Mucosa of descending colon (tissue), 3 donors: Measurements from ENCODE around the gene ZMAT3. TPM values are rescaled to one million over a fixed set of nuclear protein-coding genes. Genes with fewer than 3 reads are reported as not detected.
"Not testable (repeated sequence)": the region's sequence is repeated elsewhere in the genome, so short reads cannot be mapped to it uniquely, and the experiment has no call there.

Experiments used
- ATAC-seq: fragments of 200-7000 bp; cut with Tn5 transposase; one replicate; pipeline ENCODE4 v1.9.1; 2020; ENCODE audit warnings: mild to moderate bottlenecking, moderate library complexity
- DNase-seq, 3 donors: peaks; one replicate each; pipeline ENCODE4 v3.0.0-alpha.2; 2020
- H3K36me3 ChIP-seq: fragments of 200-600 bp; one replicate; pipeline ENCODE4 v1.8.0; 2021; ENCODE audit warnings: low read depth, mild to moderate bottlenecking
- H3K4me1 ChIP-seq: fragments of 200-600 bp; one replicate; pipeline ENCODE4 v1.8.0; 2021; ENCODE audit warnings: low read depth, mild to moderate bottlenecking
- H3K4me3 ChIP-seq: fragments of 200-600 bp; one replicate; pipeline ENCODE4 v1.8.0; 2021; ENCODE audit warnings: mild to moderate bottlenecking
- H3K9me3 ChIP-seq: fragments of 200-600 bp; one replicate; pipeline ENCODE4 v1.8.0; 2021; ENCODE audit warnings: mild to moderate bottlenecking
- intact Hi-C, 2 donors: fragments of 100-400 bp; cut with DNase I in 1 of 2; cut with micrococcal nuclease in 1 of 2; formaldehyde crosslinking; loops; one replicate each; pipeline versions ENCODE4 v1.11.0 to v1.11.1; 2022; cut with DNase I, micrococcal nuclease
- long read RNA-seq, 2 donors: library from polyadenylated mRNA; unstranded; transcript quantifications; one replicate each; pipeline ENCODE4 v2.0.0, GENCODE V29; 2019 to 2021
- total RNA-seq, 3 donors: library from RNA; stranded (reverse); fragmentation: NEBNext Ultra II Directional in 2 of 3; extraction: Animal tissue kit (Norgen Biotek cat#: 25700) in 2 of 3; gene quantifications; one replicate each; pipeline versions ENCODE4 v1.2.1 to v1.2.4, GENCODE V29; 2021 to 2023
- TF ChIP-seq, protein P1 (sequence below): fragments of 200-600 bp; IDR thresholded peaks from one replicate; pipeline ENCODE4 v1.8.0; 2022; ENCODE audit warnings: antibody characterized with exemption, mild to moderate bottlenecking
- donor health status: DM: no; HTN: no; CAD: no; lungs with moderate emphysema.
- donor health status: DM: no; HTN: no; CAD: no.
- donor health status: DM: no; HTN: yes; CAD: no.

The ZMAT3 gene
- 10 to 100 TPM in 1 of 3 donors, 1 to 10 TPM in 2; 9.3 to 22.2 (median 9.5) TPM for total RNA-seq
- long read RNA-seq, donor 1, full-length matches to known transcripts: 2 of 17 reads
- long read RNA-seq, donor 1, partial matches to known transcripts: 9 of 17 reads
- long read RNA-seq, donor 1, other reads (novel, unspliced or antisense): 6 of 17 reads
- long read RNA-seq, donor 2, partial matches to known transcripts: 0 of 1 reads
- long read RNA-seq, donor 2, other reads (novel, unspliced or antisense): 1 of 1 reads

DNA sequence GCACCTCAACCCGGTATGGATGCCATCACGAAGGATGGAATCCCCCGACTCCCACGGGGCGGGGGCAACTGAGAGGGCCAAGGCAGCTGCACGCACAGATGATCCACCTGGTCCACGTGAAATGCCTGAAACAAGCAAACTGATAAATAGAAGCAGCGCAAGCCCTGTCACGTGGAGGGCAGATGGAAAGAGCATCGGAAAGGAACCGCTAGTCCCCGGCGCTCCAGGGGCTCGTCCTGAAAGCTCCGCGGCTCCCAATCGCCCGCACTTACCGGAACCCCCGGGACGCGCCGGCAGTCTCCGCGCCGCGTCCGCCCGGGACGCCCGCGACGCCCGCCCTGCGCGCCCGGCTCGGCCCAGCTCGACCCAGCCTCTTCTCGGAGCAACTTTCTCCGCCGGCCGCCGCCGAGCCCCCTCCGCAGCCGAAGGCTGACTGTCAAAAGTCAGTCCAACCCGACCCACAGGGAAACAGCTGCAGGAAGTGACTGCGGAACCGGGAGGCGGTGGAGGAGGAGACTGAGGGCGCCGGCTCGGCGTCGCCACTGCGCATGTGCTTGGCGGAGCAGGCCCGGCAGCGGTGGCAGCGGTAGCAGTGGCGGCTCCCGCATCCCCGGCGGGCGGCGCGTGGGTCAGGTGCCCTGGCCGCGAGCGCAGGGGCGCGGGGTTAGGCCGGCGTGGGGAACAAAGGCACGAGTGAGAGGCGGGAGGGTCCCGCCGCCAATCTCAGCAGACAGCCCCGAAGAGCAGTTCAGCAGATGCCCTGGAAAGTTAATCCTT is at the start of gene ZMAT3:
TSS of gene ZMAT3 (minus strand) at position 487 of the 777 bp plus-strand sequence. CDS start 4,057 bp downstream, outside the sequence.
- Histone ChIP-seq H3K36me3 (no peaks in the 10 kb centered on the region), H3K9me3 (no peaks in the 10 kb centered on the region), H3K4me3 (peak within 1 kb of the TSS; percentile 83), H3K4me1 (peaks cover 6% of the 10 kb centered on the region)
- peak; percentile 88 to 92 (median 90) for DNase-seq
- ATAC-seq: peak; percentile 99
- TF ChIP-seq, protein P1, sequence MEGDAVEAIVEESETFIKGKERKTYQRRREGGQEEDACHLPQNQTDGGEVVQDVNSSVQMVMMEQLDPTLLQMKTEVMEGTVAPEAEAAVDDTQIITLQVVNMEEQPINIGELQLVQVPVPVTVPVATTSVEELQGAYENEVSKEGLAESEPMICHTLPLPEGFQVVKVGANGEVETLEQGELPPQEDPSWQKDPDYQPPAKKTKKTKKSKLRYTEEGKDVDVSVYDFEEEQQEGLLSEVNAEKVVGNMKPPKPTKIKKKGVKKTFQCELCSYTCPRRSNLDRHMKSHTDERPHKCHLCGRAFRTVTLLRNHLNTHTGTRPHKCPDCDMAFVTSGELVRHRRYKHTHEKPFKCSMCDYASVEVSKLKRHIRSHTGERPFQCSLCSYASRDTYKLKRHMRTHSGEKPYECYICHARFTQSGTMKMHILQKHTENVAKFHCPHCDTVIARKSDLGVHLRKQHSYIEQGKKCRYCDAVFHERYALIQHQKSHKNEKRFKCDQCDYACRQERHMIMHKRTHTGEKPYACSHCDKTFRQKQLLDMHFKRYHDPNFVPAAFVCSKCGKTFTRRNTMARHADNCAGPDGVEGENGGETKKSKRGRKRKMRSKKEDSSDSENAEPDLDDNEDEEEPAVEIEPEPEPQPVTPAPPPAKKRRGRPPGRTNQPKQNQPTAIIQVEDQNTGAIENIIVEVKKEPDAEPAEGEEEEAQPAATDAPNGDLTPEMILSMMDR: no peak
- intact Hi-C loops: no loop called here

GRCh38 chr3:179116816-179117215 is 45.2 kb upstream of the ZMAT3 start:
- DNase-seq: no peak
- no peaks in the 10 kb centered on the region for H3K9me3 ChIP-seq
- no peak for ATAC-seq
- H3K4me1 ChIP-seq: no peaks in the 10 kb centered on the region
- no peaks in the 10 kb centered on the region for H3K36me3 ChIP-seq
- H3K4me3 ChIP-seq: no peak overlapping the region
- intact Hi-C loops: no loop called here
- TF ChIP-seq, protein P1: no peak

- H3K9me3 ChIP-seq, H3K4me1 ChIP-seq, ATAC-seq, H3K36me3 ChIP-seq, H3K4me3 ChIP-seq, DNase-seq, intact Hi-C loops: not testable (repeated sequence)
Observed at GRCh38 chr3:179115444-179115843, 43.8 kb upstream of the ZMAT3 start.

DNA sequence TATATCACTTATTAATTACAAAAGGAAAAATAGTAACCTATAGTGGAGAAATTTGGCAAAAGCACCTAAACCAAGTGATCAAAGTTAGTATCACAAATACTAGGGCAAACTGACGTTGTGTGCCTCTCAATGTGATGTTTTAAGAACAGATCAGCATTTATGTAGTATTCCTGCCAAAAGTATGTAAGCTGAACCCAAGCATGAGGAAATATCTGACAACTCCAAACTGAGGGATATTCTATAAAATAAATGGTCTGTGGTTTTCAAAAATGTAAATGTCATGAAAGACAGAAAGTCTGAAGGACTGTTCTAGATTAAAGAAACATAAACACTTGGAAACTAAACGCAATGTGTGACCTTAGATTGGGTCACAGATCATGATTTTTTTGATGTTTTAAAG is 42.3 kb upstream of the ZMAT3 start:
- H3K36me3 ChIP-seq: no peaks in the 10 kb centered on the region
- ATAC-seq: no peak
- TF ChIP-seq, protein P1: no peak
- no peak overlapping the region for H3K4me3 ChIP-seq
- intact Hi-C loops: no loop called here
- H3K4me1 ChIP-seq: no peaks in the 10 kb centered on the region
- no peaks in the 10 kb centered on the region for H3K9me3 ChIP-seq
- DNase-seq: no peak

DNA sequence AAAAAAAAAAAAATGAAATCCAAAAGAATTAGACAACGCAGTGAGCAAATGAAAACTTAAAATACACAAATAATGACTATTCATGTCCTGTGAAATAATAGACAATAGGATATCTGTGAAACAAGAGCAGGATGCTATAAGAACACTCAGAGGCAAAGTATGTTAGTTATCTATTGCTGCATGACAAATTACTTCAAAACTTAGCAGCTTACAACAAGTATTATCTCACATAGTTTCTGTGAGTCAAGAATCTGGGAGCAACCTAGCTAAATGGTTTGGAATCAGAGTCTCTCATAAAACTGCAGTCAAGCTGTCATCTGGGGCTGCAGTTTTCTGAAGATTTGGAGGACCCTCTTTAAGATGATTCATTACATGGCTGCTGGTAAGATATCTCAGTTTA is 36.5 kb upstream of the ZMAT3 start:
- intact Hi-C loops: no loop called here
- Histone ChIP-seq H3K4me3 (no peak overlapping the region), H3K9me3 (no peaks in the 10 kb centered on the region), H3K36me3 (no peaks in the 10 kb centered on the region), H3K4me1 (no peaks in the 10 kb centered on the region)
- DNase-seq: no peak
- TF ChIP-seq, protein P1: no peak
- no peak for ATAC-seq

- no peak for DNase-seq
- Histone ChIP-seq H3K4me3 (no peak overlapping the region), H3K9me3 (no peaks in the 10 kb centered on the region), H3K4me1 (no peaks in the 10 kb centered on the region), H3K36me3 (no peaks in the 10 kb centered on the region)
- intact Hi-C loops: no loop called here
- TF ChIP-seq, protein P1: no peak
- no peak for ATAC-seq
Observed at GRCh38 chr3:179107617-179108016, 36.0 kb upstream of the ZMAT3 start.
